ENCODE measurements around the gene PYGM. TPM values are rescaled to one million over a fixed set of nuclear protein-coding genes. Genes with fewer than 3 reads are reported as not detected.

The PYGM gene
- total and polyA plus RNA-seq, 3 donors from 2014 or later = 12.1 to 14.4 (median 14.2) TPM

DNA sequence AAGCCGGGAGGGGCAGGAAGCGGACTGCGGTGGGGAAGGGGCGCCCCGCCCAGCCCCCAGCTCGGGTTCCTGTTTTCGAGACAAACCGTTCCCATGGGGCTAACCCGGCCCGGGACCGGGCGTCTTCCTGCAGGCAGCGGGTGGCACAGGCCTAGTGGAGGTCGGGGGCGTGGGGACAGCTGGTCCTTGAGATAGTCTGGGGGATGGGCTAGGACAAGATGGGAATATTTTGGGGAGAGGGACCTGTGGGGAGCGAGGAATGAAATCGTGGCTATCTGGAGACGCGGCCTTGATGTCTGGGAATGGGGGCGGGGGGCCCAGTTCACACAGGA lies 14.6 kb downstream of the PYGM start:
- no peaks in the 10 kb centered on the region for H3K9me3 ChIP-seq
- 1% methylated on average over 13 to 20 of the region's 20 CpGs for WGBS, 2 donors
- DNase-seq = peak; percentile 65
- peak overlapping the region; percentile 83 to 92 for H3K27ac ChIP-seq
- H3K4me3 ChIP-seq = peak overlapping the region; percentile 54 to 61
- TF ChIP-seq, protein P1, sequence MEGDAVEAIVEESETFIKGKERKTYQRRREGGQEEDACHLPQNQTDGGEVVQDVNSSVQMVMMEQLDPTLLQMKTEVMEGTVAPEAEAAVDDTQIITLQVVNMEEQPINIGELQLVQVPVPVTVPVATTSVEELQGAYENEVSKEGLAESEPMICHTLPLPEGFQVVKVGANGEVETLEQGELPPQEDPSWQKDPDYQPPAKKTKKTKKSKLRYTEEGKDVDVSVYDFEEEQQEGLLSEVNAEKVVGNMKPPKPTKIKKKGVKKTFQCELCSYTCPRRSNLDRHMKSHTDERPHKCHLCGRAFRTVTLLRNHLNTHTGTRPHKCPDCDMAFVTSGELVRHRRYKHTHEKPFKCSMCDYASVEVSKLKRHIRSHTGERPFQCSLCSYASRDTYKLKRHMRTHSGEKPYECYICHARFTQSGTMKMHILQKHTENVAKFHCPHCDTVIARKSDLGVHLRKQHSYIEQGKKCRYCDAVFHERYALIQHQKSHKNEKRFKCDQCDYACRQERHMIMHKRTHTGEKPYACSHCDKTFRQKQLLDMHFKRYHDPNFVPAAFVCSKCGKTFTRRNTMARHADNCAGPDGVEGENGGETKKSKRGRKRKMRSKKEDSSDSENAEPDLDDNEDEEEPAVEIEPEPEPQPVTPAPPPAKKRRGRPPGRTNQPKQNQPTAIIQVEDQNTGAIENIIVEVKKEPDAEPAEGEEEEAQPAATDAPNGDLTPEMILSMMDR (IDR thresholded peaks at IDR 0.05) = no peak
- TF ChIP-seq POLR2A (IDR thresholded peaks at IDR 0.05) = no peak
- intact Hi-C loops (cut with DNase I; ENCODE audit: low total_unique reads) = no loop called here
- peaks cover 30% of the 10 kb centered on the region for H3K4me1 ChIP-seq
- H3K27me3 ChIP-seq = no peaks in the 10 kb centered on the region
- H3K36me3 ChIP-seq (ENCODE audit: low read depth, missing control alignments) = no peaks in the 10 kb centered on the region

DNA sequence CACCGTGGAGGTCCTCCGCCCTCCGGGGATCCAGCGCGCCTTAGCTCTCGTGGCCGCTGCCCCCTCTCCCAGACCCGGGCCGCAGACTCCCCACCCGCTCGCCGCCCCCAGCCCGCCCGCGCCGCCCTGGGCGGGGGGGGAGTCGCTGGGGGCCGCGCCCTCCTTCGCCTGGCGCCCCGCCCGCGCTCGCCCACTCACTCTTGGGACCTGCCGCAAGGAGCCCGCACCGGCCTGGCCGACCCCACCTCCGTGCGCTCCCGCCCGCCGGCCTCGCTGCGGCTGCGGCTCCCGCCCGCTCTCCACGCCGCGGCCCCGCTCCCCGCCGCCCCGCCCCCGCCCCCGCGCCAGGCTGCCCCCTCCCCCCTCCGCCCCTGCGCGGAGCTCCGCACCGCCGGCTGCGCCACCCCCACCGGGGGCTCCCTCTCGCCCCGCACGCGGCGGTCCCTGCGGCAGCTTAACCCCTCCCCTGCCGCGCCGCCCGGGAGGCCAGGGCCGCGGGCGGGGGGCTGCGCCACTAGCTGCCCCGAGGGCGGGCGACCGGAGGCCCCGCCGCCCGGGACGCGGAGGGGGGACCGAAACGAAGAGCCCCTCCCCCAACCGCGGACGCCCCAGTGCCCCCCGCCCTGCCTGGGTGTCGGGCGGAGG lies 15.1 kb downstream of the PYGM start:
- intact Hi-C loops (cut with DNase I; ENCODE audit: low total_unique reads) = no loop called here
- Histone ChIP-seq H3K27me3 (no peaks in the 10 kb centered on the region), H3K36me3 (ENCODE audit: low read depth, missing control alignments) (no peaks in the 10 kb centered on the region), H3K9me3 (no peaks in the 10 kb centered on the region), H3K4me3 (peak overlapping the region; percentile 54 to 67), H3K27ac (peak overlapping the region; percentile 83 to 92), H3K4me1 (peaks cover 30% of the 10 kb centered on the region)
- 1% methylated on average over 37 of the region's 89 CpGs; no CpG with 5 or more reads in 1 of the 2 donors for WGBS, 2 donors
- TF ChIP-seq POLR2A (IDR thresholded peaks at IDR 0.05) = no peak
- no peak for DNase-seq

DNA sequence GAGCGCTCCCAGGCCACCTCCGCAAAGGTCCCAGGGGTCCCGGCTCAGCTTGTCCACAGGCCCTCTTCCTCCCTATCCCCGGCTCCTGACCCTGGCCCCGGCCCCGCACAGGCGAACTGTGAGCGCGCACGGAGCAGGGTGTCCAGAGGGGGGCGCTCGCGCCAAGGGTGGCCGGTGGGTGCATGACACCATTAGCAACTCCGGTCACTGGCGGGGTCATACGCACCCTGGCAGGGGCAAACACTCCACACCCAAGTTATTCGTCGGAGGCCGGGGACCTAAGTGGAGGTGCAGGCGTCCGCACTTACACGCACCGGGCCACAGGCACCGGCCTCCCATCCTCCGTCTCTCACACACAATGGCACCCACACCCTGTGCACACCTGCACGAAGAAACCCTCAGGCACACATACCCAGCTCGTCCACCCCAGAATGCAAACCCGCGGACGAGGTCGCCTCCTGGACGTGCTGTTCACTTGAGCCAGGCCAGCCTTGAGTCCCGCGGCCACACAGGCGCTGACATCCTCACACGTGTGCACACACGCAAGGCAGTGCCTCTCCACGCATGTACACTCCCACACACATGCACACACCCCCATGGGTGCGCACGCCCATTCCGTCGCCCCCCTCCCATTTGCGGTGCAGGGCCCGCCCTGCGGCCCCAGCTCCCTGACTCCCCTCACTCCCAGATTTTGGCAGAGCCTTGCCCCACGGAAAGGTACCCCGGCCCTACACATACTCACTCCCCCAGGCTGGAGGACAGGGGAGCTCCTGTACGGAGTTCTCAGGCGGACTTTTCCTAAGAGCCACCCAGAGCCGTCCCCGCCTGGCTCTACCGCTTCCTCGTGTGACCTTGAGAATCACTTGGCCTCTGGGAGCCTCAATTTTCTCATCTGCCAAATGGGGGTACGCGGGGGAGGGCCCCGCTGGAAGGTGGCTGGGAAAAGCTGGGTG lies 15.9 kb downstream of the PYGM start, which contains the start of gene RASGRP2:
Gene RASGRP2 (minus strand): TSS at position 552 of the 953 bp plus-strand sequence. CDS start 1,276 bp downstream, outside the sequence.
- DNase-seq = peak; percentile 82
- no peaks in the 10 kb centered on the region for H3K36me3 ChIP-seq (ENCODE audit: low read depth, missing control alignments)
- WGBS, 2 donors = 0 to 2% methylated on average over 6 to 57 of the region's 57 CpGs
- H3K4me3 ChIP-seq = peak within 1 kb of the TSS; percentile 54 to 67
- H3K27me3 ChIP-seq = no peaks in the 10 kb centered on the region
- H3K4me1 ChIP-seq = peaks cover 30% of the 10 kb centered on the region
- intact Hi-C loops (cut with DNase I; ENCODE audit: low total_unique reads) = no loop called here
- TF ChIP-seq, protein P1 (IDR thresholded peaks at IDR 0.05) = peak; percentile 52 to 69 (median 68)
- no peak for TF ChIP-seq POLR2A (IDR thresholded peaks at IDR 0.05)
- no peaks in the 10 kb centered on the region for H3K9me3 ChIP-seq
- peak within 1 kb of the TSS; percentile 83 to 92 for H3K27ac ChIP-seq

DNA sequence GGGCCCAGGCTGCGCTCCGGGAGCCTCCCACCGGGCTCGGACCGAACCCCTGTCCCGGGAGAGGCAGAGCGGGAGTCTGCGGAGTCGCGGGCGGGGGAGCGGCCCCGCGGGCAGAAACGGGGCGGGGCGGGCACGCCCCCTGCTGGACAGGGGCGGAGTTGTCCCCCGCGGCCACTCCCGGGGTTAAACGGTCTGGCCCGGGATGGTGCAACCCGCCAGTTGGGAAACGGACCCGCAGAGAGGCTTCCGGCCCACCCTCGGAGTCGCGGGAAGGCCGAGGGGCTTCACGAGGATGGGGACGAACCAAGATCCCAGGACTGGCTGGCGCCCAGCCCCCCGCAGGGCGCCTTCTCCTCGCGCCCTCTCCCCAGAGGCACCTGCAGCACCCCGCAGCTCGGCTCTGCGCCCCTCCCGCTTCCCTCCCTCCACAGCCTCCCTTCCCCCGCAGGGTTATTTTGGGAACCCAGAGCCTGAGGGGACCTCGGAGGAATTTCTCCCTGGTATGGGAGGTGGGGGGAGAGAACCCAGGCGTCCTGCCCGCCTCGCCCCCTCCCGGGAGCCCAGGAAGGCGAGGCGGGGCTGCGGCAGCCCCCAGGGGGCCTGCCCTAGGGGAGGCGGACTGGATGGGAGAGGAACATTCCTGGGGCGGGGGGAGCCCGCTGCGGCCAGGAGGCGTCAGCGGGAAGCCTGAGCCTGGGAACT lies 16.7 kb downstream of the PYGM start:
- Histone ChIP-seq H3K9me3 (no peaks in the 10 kb centered on the region), H3K27me3 (no peaks in the 10 kb centered on the region), H3K36me3 (ENCODE audit: low read depth, missing control alignments) (no peaks in the 10 kb centered on the region), H3K4me1 (peaks cover 30% of the 10 kb centered on the region), H3K27ac (peak overlapping the region; percentile 63), H3K4me3 (peak overlapping the region; percentile 53 to 67)
- peak; percentile 73 for DNase-seq
- intact Hi-C loops (cut with DNase I; ENCODE audit: low total_unique reads) = no loop called here
- TF ChIP-seq, protein P1 (IDR thresholded peaks at IDR 0.05) = peak; percentile 78 to 79 (median 79)
- TF ChIP-seq POLR2A (IDR thresholded peaks at IDR 0.05) = no peak
- WGBS, 2 donors = 0% methylated on average over 29 to 42 of the region's 58 CpGs

Measured in testis (tissue), 3 donors.